Gastrocnemius medialis (tissue), 4 donors: ENCODE data around the gene MYO1D. TPM values are rescaled to one million over a fixed set of nuclear protein-coding genes. Genes with fewer than 3 reads are reported as not detected.

ENCODE experiments used
- ATAC-seq, 2 donors: fragments of 150-250 bp; one replicate each; pipeline ENCODE4 v1.9.1; 2016
- DNase-seq, 2 donors: peaks; one replicate each; pipeline ENCODE4 v3.0.0-alpha.2; 2019
- H3K27ac ChIP-seq, 4 donors: fragments of 200-600 bp; sonication (generic); 1 replicate in 1 of 4; 2 replicates in 3 of 4; pipeline ENCODE4 v1.5.1; 2016 to 2018; ENCODE audit warnings: mild to moderate bottlenecking in 2 of 4, moderate library complexity in 1 of 4
- H3K27me3 ChIP-seq, 3 donors: fragments of 200-600 bp; sonication (generic) in 2 of 3; 1 replicate in 1 of 3; 2 replicates in 2 of 3; pipeline versions ENCODE4 v1.5.1 to v1.6.0; 2016 to 2019; ENCODE audit warnings: mild to moderate bottlenecking in 1 of 3, moderate library complexity in 1 of 3
- H3K36me3 ChIP-seq, 2 donors: fragments of 200-600 bp; sonication (generic) in 1 of 2; one replicate each; pipeline ENCODE4 v1.5.1; 2017 to 2018
- H3K4me1 ChIP-seq, 2 donors: fragments of 200-600 bp; sonication (generic) in 1 of 2; one replicate each; pipeline ENCODE4 v1.5.1; 2016 to 2017; ENCODE audit warnings: mild to moderate bottlenecking in 2 of 2
- H3K4me3 ChIP-seq, 4 donors: fragments of 200-600 bp; sonication (generic) in 3 of 4; 1 replicate in 1 of 4; 2 replicates in 3 of 4; pipeline ENCODE4 v1.5.1; 2016 to 2019; ENCODE audit warnings: mild to moderate bottlenecking in 2 of 4
- H3K9me3 ChIP-seq, 3 donors: fragments of 200-600 bp; sonication (generic) in 2 of 3; 1 replicate in 1 of 3; 2 replicates in 2 of 3; pipeline ENCODE4 v1.5.1; 2016 to 2019
- CTCF ChIP-seq, 5 experiments: fragments of 450-650 bp in 3 of 5; fragments of 200-600 bp in 2 of 5; sonication (generic) in 2 of 5; IDR thresholded peaks in 4 of 5; conservative IDR thresholded peaks in 1 of 5; 1 replicate in 4 of 5; 2 replicates in 1 of 5; pipeline ENCODE4 v1.5.1; 2016 to 2019; ENCODE audit warnings: antibody characterized with exemption in 5 of 5, mild to moderate bottlenecking in 3 of 5, moderate library complexity in 3 of 5
- POLR2A ChIP-seq, 2 donors: fragments of 450-650 bp; IDR thresholded peaks; one replicate each; pipeline ENCODE4 v1.6.1; 2017; ENCODE audit warnings: antibody characterized with exemption in 2 of 2, mild to moderate bottlenecking in 2 of 2, moderate library complexity in 2 of 2
- in situ Hi-C, 4 donors: fragments of 200-750 bp; cut with MboI; loops; one replicate each; pipeline versions ENCODE4 v1.15.0 to v1.8.0; 2017; ENCODE audit warnings: low sequenced_read_pairs in 4 of 4
- intact Hi-C: fragments of 100-400 bp; cut with DNase I; formaldehyde crosslinking; loops from one replicate; pipeline ENCODE4 v1.15.1; 2023; ENCODE audit warnings: low total_unique reads
- total RNA-seq, 4 donors: library from RNA; depleted of rRNA; stranded (reverse); fragments of >200 nt; gene quantifications; one replicate each; pipeline versions ENCODE4 v1.1.0 to v1.2.3, GENCODE V29; 2016

Gene MYO1D
- total RNA-seq, 4 donors from 2014 or later = 5.8 to 20.1 (median 7.8) TPM

- ATAC-seq (no peak), DNase-seq (no peak)
- in situ Hi-C loops = no loop called here
- H3K4me3 ChIP-seq = no peak overlapping the region
- H3K36me3 ChIP-seq = no peaks in the 10 kb centered on the region
- H3K4me1 ChIP-seq = no peaks in the 10 kb centered on the region
- H3K27ac ChIP-seq = no peak overlapping the region
- no peaks in the 10 kb centered on the region for H3K9me3 ChIP-seq
- no peaks in the 10 kb centered on the region for H3K27me3 ChIP-seq
- intact Hi-C loops = no loop called here
- TF ChIP-seq POLR2A (IDR thresholded peaks at IDR 0.05) = no peak
- TF ChIP-seq CTCF (IDR thresholded peaks at IDR 0.05 in 4 of 5, conservative IDR thresholded peaks at IDR 0.05 in 1 of 5) = no peak
Observed at GRCh38 chr17:32801193-32801592, 75.7 kb downstream of the MYO1D start.

GRCh38 chr17:32798938-32799337 is 78.0 kb downstream of the MYO1D start:
- no peak for ATAC-seq
- no peaks in the 10 kb centered on the region for H3K36me3 ChIP-seq
- H3K4me1 ChIP-seq = no peaks in the 10 kb centered on the region
- TF ChIP-seq POLR2A (IDR thresholded peaks at IDR 0.05) (no peak), CTCF (IDR thresholded peaks at IDR 0.05 in 4 of 5, conservative IDR thresholded peaks at IDR 0.05 in 1 of 5) (no peak)
- no peaks in the 10 kb centered on the region for H3K27me3 ChIP-seq
- no peak for DNase-seq
- in situ Hi-C loops (no loop called here), intact Hi-C loops (no loop called here)
- no peak overlapping the region for H3K27ac ChIP-seq
- no peak overlapping the region for H3K4me3 ChIP-seq
- no peaks in the 10 kb centered on the region for H3K9me3 ChIP-seq

GRCh38 chr17:32795339-32795979 is 81.5 kb downstream of the MYO1D start:
- Histone ChIP-seq H3K36me3 (no peaks in the 10 kb centered on the region), H3K27ac (no peak overlapping the region), H3K27me3 (no peaks in the 10 kb centered on the region), H3K9me3 (no peaks in the 10 kb centered on the region), H3K4me1 (no peaks in the 10 kb centered on the region), H3K4me3 (no peak overlapping the region)
- intact Hi-C loops (no loop called here), in situ Hi-C loops (no loop called here)
- TF ChIP-seq POLR2A (IDR thresholded peaks at IDR 0.05) = no peak
- no peak for TF ChIP-seq CTCF (IDR thresholded peaks at IDR 0.05 in 4 of 5, conservative IDR thresholded peaks at IDR 0.05 in 1 of 5)
- DNase-seq (no peak), ATAC-seq (no peak)

GRCh38 chr17:32794533-32795246 is 82.2 kb downstream of the MYO1D start:
- Histone ChIP-seq H3K9me3 (no peaks in the 10 kb centered on the region), H3K36me3 (no peaks in the 10 kb centered on the region), H3K4me3 (no peak overlapping the region), H3K4me1 (no peaks in the 10 kb centered on the region), H3K27me3 (no peaks in the 10 kb centered on the region), H3K27ac (no peak overlapping the region)
- ATAC-seq = no peak
- intact Hi-C loops (no loop called here), in situ Hi-C loops (no loop called here)
- no peak for TF ChIP-seq POLR2A (IDR thresholded peaks at IDR 0.05)
- no peak for TF ChIP-seq CTCF (IDR thresholded peaks at IDR 0.05 in 4 of 5, conservative IDR thresholded peaks at IDR 0.05 in 1 of 5)
- DNase-seq = no peak
